HPDE6-E6E7 (cell line): Measurements from ENCODE around the gene ARSJ.
"Not testable (repeated sequence)": the region's sequence is repeated elsewhere in the genome, so short reads cannot be mapped to it uniquely, and the experiment has no call there.

Experiments used
- DNase-seq: peaks from one replicate; pipeline ENCODE4 v3.0.0; 2011; ENCODE audit warnings: missing footprints; ENCODE audit errors: extremely low spot score

Gene ARSJ

GRCh38 chr4:113979148-113979904 lies at the start of gene ARSJ:
TSS of gene ARSJ (minus strand) at chr4:113979647. CDS start at chr4:113978834, 813 bp downstream.
- no peak for DNase-seq

DNA sequence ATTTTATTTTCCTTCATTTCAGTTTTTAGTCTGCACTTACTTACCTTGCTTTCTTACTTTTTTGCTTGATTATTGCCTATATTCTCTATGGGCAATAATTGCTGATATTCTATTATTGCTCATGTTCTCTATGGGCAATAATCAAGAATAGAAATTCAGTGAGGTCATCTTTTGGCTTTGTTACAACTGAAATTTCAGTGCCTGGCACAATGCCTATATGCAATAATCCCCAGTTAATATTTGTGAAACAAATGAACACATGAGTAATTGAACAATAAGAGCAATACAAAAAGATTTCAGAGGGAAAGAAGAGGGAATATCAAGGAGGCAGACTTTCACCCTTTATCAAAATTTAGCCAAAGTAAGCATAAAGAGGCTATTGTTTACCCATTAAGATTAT lies 48.6 kb upstream of the ARSJ start:
- no peak for DNase-seq

GRCh38 chr4:114027596-114027995 lies 48.1 kb upstream of the ARSJ start:
- no peak for DNase-seq

DNA sequence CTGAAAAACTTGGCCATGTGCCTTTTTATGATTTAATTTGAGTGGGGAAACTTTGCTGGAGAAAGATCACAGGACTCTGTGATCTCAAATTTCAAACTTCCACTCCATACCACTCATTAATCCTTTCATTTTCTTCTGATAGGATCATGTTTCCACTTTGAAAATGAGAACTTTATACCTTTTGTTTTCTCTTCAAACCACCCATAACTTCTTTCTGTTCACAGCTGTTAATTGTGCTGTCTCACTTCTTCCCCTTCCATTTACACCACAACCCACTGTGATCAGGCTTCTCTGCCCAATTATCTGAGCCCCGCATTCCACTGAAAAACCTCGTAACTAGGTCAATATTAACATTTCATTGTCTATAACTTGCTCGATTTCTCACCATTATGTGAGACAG lies 47.0 kb upstream of the ARSJ start:
- DNase-seq = no peak

DNA sequence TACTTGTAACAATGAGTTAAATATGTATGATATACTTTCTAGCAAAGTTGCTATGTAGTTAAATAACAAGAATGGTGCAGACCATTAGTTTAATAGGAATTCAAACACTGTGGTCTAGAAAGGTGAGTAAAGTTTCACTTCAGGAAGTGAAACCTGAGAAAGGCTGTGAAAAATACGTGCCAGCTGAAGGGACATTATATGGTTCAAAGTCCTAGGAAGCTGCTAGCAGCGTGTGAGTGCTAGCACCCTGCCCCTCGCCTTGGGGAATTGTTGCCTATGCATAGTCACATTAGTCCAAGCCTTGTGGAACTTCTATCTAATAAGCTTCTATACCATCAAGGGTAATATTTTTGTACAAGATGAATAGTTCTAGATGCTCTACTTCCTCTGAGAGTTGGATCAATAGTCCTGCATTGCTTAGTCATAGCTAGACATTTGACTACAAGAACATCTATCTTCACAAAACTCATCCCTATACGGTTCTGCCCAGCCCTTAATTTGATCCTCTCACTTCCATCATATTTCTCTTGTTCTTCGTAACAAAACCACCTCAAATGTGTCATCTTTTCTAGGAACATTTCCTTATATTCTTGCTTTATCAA lies 45.8 kb upstream of the ARSJ start:
- no peak for DNase-seq

DNA sequence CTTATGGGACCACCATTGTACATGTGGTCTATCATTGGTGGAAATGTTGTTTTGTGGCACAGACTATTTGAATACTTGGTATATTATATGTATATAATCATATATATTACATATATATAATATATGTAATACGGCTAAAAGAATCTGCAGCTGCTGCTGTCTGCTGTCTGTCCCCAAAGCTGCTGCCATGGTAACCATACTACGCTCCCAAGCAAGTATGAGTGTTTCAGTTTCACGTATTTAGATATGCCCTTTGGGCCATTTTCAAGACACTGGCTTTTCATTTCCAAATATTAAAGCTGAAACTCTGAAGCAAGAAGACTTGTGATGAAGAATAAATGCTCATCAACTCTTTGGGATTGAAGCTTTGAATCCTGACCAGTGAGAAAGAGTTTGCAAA lies 42.0 kb upstream of the ARSJ start:
- DNase-seq = no peak

- no peak for DNase-seq
These were observed 40.5 kb upstream of the ARSJ start for GRCh38 chr4:114019969-114020358.

- no peak for DNase-seq
These were observed 40.0 kb upstream of the ARSJ start for GRCh38 chr4:114019276-114019968.

DNA sequence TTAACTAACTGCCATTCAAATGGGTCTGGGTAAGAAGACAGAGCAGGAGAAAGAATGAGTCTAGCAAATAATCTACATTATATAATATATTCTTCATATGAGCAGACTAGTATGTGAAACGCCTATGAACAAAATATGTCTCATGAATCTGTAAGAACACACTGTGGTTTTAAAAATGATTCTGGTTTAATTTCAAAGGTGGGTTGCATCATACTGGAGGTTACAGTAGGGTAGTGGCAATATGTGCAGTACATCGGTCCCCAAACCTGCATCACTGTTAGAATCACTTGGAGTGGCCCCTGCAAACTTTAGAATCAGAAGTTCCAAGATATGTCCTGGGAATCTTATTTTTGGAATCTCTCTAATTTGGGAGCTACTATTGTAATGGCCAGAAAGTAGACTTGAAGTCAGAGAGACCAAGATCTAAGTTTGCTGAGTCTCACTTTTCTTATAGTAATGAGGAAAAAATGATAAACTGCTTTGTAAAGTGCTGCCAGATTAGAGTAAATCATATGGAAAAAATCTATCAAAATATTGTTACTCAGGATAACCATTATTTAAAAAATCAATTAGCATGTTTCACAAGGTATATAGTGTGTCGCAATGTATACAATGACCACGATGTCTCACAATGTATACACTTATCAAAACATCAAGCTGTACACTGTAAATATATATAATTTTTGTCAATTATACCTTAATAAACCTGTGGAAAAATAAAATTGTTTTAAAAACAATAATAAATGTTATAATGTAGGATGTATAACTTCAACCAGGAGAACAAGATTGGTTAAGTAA lies 37.9 kb upstream of the ARSJ start:
- no peak for DNase-seq

GRCh38 chr4:114015444-114015899 lies 36.0 kb upstream of the ARSJ start:
- peak; percentile 73 for DNase-seq

DNA sequence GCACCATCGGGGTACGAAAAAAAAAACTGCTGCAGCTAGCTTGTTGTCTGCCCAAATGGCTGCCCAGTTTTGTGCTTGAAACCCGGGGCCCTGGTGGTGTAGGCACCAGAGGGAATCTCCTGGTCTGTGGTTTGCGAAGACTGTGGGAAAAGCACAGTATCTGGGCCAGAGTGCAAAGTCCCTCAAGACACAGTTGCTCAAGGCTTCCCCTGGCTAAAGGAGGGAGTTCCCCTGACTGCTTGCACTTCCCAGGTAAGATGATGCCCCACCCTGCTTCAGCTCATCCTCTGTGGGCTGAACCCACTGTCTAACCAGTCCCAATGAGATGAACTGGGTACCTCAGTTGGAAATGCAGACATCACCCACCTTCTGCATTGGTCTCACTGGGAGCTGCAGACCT lies 33.8 kb upstream of the ARSJ start:
- DNase-seq = not testable (repeated sequence)

- no peak for DNase-seq
These were observed 33.3 kb upstream of the ARSJ start for GRCh38 chr4:114012749-114013148.

GRCh38 chr4:114005569-114006442 lies 26.4 kb upstream of the ARSJ start:
- no peak for DNase-seq

DNA sequence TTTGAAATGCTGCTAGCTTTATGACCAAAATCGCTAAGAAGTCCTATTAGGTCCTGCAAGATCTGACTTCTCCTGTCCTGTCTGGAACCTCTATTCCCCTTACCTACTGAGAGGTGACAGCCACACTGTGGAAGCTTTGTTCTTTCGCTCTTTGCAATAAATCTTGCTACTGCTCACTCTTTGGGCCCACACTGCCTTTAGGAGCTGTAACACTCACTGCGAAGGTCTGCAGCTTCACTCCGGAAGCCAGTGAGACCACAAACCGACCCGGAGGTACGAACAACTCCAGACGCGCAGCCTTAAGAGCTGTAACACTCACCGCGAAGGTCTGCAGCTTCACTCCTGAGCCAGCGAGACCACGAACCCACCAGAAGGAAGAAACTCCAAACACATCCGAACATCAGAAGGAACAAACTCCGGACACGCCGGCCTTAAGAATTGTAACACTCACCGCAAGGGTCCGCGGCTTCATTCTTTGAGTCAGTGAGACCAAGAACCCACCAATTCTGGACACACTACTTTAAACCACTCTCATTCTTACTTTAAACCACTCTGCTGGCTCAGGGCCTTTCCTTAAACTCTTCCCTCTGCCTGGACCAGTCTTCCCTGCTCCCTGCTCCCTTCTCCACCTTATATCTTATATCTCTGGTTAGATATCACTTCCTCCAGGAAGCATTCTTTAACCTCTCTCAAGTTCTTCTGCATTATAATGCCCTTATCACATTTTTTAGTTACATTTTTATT lies 25.2 kb upstream of the ARSJ start:
- DNase-seq = not testable (repeated sequence)

- no peak for DNase-seq
These were observed 19.1 kb upstream of the ARSJ start for GRCh38 chr4:113998531-113998930.

- DNase-seq = no peak
These were observed 18.6 kb upstream of the ARSJ start for GRCh38 chr4:113998079-113998478.

DNA sequence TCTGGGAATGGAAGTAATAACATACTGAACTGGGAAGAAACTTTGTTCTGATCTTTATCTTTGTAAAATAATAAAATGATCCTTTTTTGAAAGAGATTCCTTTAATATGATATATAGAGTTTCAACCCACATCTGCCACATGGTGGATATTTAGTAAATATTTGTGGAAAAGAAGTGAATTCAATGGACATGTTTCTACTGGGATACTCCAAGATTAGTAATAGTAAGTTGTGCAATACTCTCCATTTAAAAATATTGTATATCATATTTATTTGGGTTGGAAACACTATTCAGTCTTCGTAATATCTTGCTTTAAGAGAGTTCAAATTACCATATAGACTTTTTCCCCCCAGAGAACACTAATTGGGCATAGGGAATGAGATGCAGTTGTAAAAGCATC lies 17.8 kb upstream of the ARSJ start:
- DNase-seq = no peak

- no peak for DNase-seq
These were observed 17.2 kb upstream of the ARSJ start for GRCh38 chr4:113996599-113997177.

- no peak for DNase-seq
These were observed 14.4 kb upstream of the ARSJ start for GRCh38 chr4:113993887-113994286.

DNA sequence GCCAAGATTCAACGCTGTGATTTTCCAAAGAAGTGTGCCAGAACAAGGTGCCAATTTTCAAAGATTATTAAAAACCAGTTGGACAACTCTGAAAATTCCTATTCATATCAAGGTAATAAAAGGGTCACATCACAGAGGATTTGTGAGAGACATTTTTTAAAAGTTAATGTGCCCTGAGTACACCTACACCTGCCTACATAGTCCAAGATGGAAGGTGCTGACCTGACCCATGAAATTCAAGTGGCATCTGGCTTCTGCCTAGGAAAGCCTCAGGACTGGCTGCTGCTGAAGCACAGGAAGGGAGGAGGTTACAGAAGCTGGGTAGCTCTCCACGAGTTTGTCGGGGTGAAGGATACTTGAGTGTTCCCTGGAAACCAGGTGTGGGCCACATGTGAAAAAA lies 11.4 kb upstream of the ARSJ start:
- DNase-seq = no peak
